DND-41 (cell line): ENCODE data around the gene ZP1.

ENCODE experiments used
- ATAC-seq: fragments of 200-7000 bp; cut with Tn5 transposase; 3 replicates; pipeline ENCODE4 v1.9.1; 2021; ENCODE audit warnings: low read depth; ENCODE audit not compliant: insufficient read depth
- DNase-seq: peaks from one replicate; pipeline ENCODE4 v3.0.0-alpha.2; 2020
- H2AFZ ChIP-seq: 2 replicates; pipeline ENCODE4 v1.6.0; 2012; ENCODE audit warnings: low read depth, low read length
- H3K27ac ChIP-seq: 2 replicates; pipeline ENCODE4 v1.5.1; 2012; ENCODE audit warnings: low read length, inconsistent platforms
- H3K27me3 ChIP-seq: fragments of 200-600 bp; sonication (generic); 2 replicates; pipeline ENCODE4 v1.6.0; 2012; ENCODE audit warnings: low read length, mild to moderate bottlenecking, inconsistent platforms; ENCODE audit not compliant: insufficient read depth, poor library complexity
- H3K36me3 ChIP-seq: 2 replicates; pipeline ENCODE4 v1.5.1; 2012; ENCODE audit warnings: low read length, inconsistent platforms; ENCODE audit not compliant: insufficient read depth
- H3K4me1 ChIP-seq: 2 replicates; pipeline ENCODE4 v1.5.1; 2012; ENCODE audit warnings: mild to moderate bottlenecking, low read length; ENCODE audit not compliant: insufficient read depth
- H3K4me2 ChIP-seq: 2 replicates; pipeline ENCODE4 v1.6.0; 2012; ENCODE audit warnings: mild to moderate bottlenecking, moderate library complexity, low read length, inconsistent platforms; ENCODE audit not compliant: insufficient read depth
- H3K4me3 ChIP-seq, 2 experiments: fragments of 200-600 bp in 1 of 2; shearing (Covaris generic) in 1 of 2; 2 replicates each; pipeline ENCODE4 v1.5.1; 2012 to 2016; ENCODE audit warnings: inconsistent platforms in 2 of 2, low read length in 2 of 2, mild to moderate bottlenecking in 2 of 2, low read depth in 1 of 2, moderate library complexity in 1 of 2
- H3K79me2 ChIP-seq: 2 replicates; pipeline ENCODE4 v1.6.0; 2012; ENCODE audit warnings: low read length, inconsistent platforms; ENCODE audit not compliant: insufficient read depth
- H3K9ac ChIP-seq: 2 replicates; pipeline ENCODE4 v1.6.0; 2012; ENCODE audit warnings: low read depth, mild to moderate bottlenecking, inconsistent platforms, low read length, moderate library complexity
- H3K9me3 ChIP-seq: 2 replicates; pipeline ENCODE4 v1.5.1; 2012; ENCODE audit warnings: low read length, moderate library complexity, mild to moderate bottlenecking, inconsistent platforms; ENCODE audit not compliant: insufficient read depth, severe bottlenecking
- H4K20me1 ChIP-seq: 2 replicates; pipeline ENCODE4 v1.6.0; 2012; ENCODE audit warnings: low read length; ENCODE audit not compliant: insufficient read depth
- EZH2 ChIP-seq: IDR thresholded peaks from 3 replicates; pipeline ENCODE4 v1.6.1; 2012; ENCODE audit warnings: borderline replicate concordance, low read depth, mild to moderate bottlenecking, moderate library complexity, low read length, inconsistent platforms; ENCODE audit not compliant: severe bottlenecking
- TF ChIP-seq, protein P1 (sequence below): IDR thresholded peaks from 2 replicates; pipeline ENCODE4 v1.5.1; 2012; ENCODE audit warnings: borderline replicate concordance, low read length, moderate library complexity, mild to moderate bottlenecking; ENCODE audit not compliant: poor library complexity, severe bottlenecking; ENCODE audit errors: extremely low read depth

Gene ZP1

DNA sequence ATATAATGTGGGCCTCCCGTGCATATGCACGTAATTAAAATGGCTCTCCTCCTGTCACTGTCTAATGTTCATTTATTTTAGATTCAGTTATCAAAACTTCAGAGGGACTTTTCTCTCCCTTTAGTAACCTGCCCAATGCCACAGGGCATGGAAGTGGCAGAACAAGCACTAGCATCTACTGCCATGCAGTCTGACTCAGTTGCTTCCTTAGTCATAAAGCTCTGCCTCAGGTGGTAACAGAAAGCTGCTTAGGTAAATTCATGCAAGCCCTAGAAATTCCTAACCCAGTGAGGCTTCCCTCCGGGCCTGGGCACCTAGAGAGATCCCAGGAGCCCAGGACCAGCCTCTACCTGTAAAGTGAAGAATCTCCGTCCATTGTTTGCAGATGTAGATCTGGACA, 30.2 kb downstream of the ZP1 start:
- Histone ChIP-seq H3K4me1 (no peaks in the 10 kb centered on the region), H3K36me3 (peaks cover 94% of the 10 kb centered on the region), H3K27me3 (no peaks in the 10 kb centered on the region), H3K4me3 (no peak overlapping the region), H3K27ac (no peak overlapping the region), H4K20me1 (peaks cover 29% of the 10 kb centered on the region; the same call in 1 of the 2 replicates), H3K9me3 (no peaks in the 10 kb centered on the region), H3K9ac (no peak overlapping the region), H2AFZ (no peak overlapping the region), H3K4me2 (no peak overlapping the region), H3K79me2 (peaks cover 6% of the 10 kb centered on the region; the same call in 1 of the 2 replicates)
- no peak for ATAC-seq
- TF ChIP-seq EZH2: no peak
- TF ChIP-seq, protein P1, sequence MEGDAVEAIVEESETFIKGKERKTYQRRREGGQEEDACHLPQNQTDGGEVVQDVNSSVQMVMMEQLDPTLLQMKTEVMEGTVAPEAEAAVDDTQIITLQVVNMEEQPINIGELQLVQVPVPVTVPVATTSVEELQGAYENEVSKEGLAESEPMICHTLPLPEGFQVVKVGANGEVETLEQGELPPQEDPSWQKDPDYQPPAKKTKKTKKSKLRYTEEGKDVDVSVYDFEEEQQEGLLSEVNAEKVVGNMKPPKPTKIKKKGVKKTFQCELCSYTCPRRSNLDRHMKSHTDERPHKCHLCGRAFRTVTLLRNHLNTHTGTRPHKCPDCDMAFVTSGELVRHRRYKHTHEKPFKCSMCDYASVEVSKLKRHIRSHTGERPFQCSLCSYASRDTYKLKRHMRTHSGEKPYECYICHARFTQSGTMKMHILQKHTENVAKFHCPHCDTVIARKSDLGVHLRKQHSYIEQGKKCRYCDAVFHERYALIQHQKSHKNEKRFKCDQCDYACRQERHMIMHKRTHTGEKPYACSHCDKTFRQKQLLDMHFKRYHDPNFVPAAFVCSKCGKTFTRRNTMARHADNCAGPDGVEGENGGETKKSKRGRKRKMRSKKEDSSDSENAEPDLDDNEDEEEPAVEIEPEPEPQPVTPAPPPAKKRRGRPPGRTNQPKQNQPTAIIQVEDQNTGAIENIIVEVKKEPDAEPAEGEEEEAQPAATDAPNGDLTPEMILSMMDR: no peak
- no peak for DNase-seq

DNA sequence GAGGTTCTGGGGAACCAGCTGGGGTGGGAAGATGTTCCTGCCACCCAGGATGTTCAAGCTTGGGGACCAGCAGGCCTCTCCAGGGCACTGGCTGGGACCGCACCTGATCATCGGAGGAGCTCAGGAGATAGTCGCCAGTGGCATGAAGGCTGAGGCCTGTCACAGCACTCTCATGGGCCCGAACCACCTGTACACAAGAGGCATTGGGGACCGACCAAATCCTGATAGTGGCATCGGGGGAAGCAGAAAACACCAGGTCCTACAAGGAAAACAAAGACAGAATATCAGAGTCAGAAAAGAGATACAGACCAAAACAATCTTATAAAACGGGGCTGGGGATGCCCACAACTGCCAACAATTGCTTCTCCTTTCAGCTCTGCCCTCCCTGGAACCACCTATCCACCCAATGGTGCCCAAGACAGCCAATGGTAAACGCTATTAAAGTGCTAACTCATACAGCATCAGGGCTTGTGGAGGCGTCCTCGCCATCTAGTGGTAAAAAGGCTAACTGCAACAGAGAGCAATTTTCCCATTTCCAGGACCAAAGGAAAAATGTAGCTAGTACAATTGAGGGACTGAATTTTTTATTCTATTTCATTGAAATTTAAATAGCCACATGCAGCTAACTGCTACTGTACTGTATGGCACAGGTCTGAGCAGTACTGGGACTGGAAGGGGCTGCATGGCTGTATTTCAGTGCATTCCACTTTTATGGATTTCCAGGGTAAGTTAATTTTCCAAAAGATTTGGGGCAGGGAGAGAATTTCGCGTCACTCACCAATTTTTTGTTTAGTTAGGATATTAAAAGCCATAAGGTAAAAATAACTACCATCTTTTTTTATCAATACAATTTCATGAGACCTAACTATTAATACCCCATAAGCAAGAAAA, 31.9 kb downstream of the ZP1 start:
- DNase-seq: peak; percentile 50
- peaks cover 100% of the 10 kb centered on the region for H3K36me3 ChIP-seq
- peaks cover 43% of the 10 kb centered on the region for H4K20me1 ChIP-seq
- no peaks in the 10 kb centered on the region for H3K27me3 ChIP-seq
- H3K4me1 ChIP-seq: peaks cover 14% of the 10 kb centered on the region
- no peak overlapping the region for H3K4me2 ChIP-seq
- H3K9ac ChIP-seq: no peak overlapping the region
- H3K79me2 ChIP-seq: peaks cover 24% of the 10 kb centered on the region
- no peak overlapping the region for H3K4me3 ChIP-seq
- ATAC-seq: peak; percentile 94
- no peaks in the 10 kb centered on the region for H3K9me3 ChIP-seq
- TF ChIP-seq, protein P1: peak; percentile 99
- no peak for TF ChIP-seq EZH2
- H2AFZ ChIP-seq: no peak overlapping the region
- H3K27ac ChIP-seq: peak overlapping the region; percentile 46; the same call in 1 of the 2 replicates

DNA sequence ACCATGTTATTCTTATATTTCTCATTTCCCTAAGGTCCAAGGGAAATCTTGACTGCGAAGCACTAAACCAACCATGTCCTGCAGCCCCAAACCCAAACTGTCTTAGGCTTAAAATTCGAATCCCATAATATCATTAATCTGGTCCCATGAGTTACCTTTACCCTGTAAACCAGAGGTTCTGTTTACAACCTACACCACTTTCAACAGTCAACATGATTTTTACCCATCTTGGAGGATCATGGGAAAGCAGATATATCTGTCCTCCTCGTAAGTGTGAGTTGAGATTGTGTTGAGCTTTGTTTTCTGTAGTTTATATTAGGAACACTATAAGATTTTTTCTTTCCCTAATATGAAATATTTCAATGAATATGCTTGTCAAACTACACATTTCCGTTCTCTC, 32.6 kb downstream of the ZP1 start:
- H3K79me2 ChIP-seq: peaks cover 30% of the 10 kb centered on the region
- H3K4me3 ChIP-seq: no peak overlapping the region
- H3K9me3 ChIP-seq: no peaks in the 10 kb centered on the region
- no peak overlapping the region for H2AFZ ChIP-seq
- ATAC-seq (no peak; the same call in 2 of the 3 replicates), DNase-seq (no peak)
- peaks cover 21% of the 10 kb centered on the region for H3K4me1 ChIP-seq
- H3K4me2 ChIP-seq: no peak overlapping the region
- no peak overlapping the region for H3K9ac ChIP-seq
- H3K27me3 ChIP-seq: no peaks in the 10 kb centered on the region
- no peak overlapping the region for H3K27ac ChIP-seq
- H4K20me1 ChIP-seq: peaks cover 50% of the 10 kb centered on the region
- no peak for TF ChIP-seq EZH2
- TF ChIP-seq, protein P1: no peak
- peaks cover 99% of the 10 kb centered on the region for H3K36me3 ChIP-seq
